Hepatocyte (in vitro differentiated cells): Measurements from ENCODE around the gene MEG3. TPM values are rescaled to one million over a fixed set of nuclear protein-coding genes. Genes with fewer than 3 reads are reported as not detected.
A peak's percentile ranks its signal among the peaks of the same experiment; 100 is the strongest.

ENCODE experiments used
- DNase-seq: peaks from one replicate; pipeline ENCODE4 v3.0.0-alpha.2; 2016; ENCODE audit warnings: low spot score
- H2AFZ ChIP-seq: fragments of 200-600 bp; sonication (generic); 2 replicates; pipeline ENCODE4 v1.6.0; 2016; ENCODE audit warnings: antibody characterized with exemption, mild to moderate bottlenecking
- H3K27ac ChIP-seq: fragments of 200-600 bp; sonication (generic); 2 replicates; pipeline ENCODE4 v1.5.1; 2016; ENCODE audit warnings: mild to moderate bottlenecking
- H3K27me3 ChIP-seq: fragments of 200-600 bp; sonication (generic); 2 replicates; pipeline ENCODE4 v1.6.1; 2016
- H3K36me3 ChIP-seq: fragments of 200-600 bp; sonication (generic); replicated peaks from 2 replicates; pipeline ENCODE4 v1.5.1; 2016; ENCODE audit warnings: low read depth; ENCODE audit not compliant: insufficient read depth
- H3K4me1 ChIP-seq: fragments of 200-600 bp; sonication (generic); 2 replicates; pipeline ENCODE4 v1.5.1; 2016; ENCODE audit warnings: mild to moderate bottlenecking, moderate library complexity; ENCODE audit not compliant: insufficient read depth
- H3K4me2 ChIP-seq: fragments of 200-600 bp; sonication (generic); 2 replicates; pipeline ENCODE4 v1.6.0; 2016
- H3K4me3 ChIP-seq: fragments of 200-600 bp; sonication (generic); 2 replicates; pipeline ENCODE4 v1.5.1; 2016; ENCODE audit warnings: mild to moderate bottlenecking
- H3K79me2 ChIP-seq: fragments of 200-600 bp; sonication (generic); 2 replicates; pipeline ENCODE4 v1.6.0; 2017; ENCODE audit warnings: mild to moderate bottlenecking
- H3K9me2 ChIP-seq: fragments of 200-600 bp; sonication (generic); replicated peaks from 2 replicates; pipeline ENCODE4 v1.6.0; 2017; ENCODE audit warnings: mild to moderate bottlenecking; ENCODE audit not compliant: insufficient read depth
- H3K9me3 ChIP-seq: fragments of 200-600 bp; sonication (generic); 2 replicates; pipeline ENCODE4 v1.5.1; 2016; ENCODE audit warnings: low read depth, mild to moderate bottlenecking
- H4K20me1 ChIP-seq: fragments of 200-600 bp; sonication (generic); 2 replicates; pipeline ENCODE4 v1.6.0; 2016; ENCODE audit warnings: mild to moderate bottlenecking; ENCODE audit not compliant: insufficient read depth, poor library complexity, severe bottlenecking
- EZH2 ChIP-seq: fragments of 200-600 bp; sonication (generic); IDR thresholded peaks from 2 replicates; pipeline ENCODE4 v1.6.1; 2016; ENCODE audit warnings: antibody characterized with exemption, mild to moderate bottlenecking, borderline replicate concordance
- EZH2phosphoT487 ChIP-seq: fragments of 200-600 bp; sonication (generic); IDR thresholded peaks from one replicate; pipeline ENCODE4 v1.6.1; 2018; ENCODE audit warnings: antibody characterized with exemption, mild to moderate bottlenecking, low read depth, moderate library complexity; ENCODE audit not compliant: unreplicated experiment, severe bottlenecking
- WGBS: methylation state at CpG from one replicate; pipeline ENCODE4 v1.1.6; 2016; ENCODE audit warnings: low lambda C conversion rate; ENCODE audit errors: missing lambda C conversion rate; 5-methylcytosine and 5-hydroxymethylcytosine counted together
- polyA plus RNA-seq: library from polyadenylated mRNA; unstranded; fragments of >200 nt; fragmentation: Nextera tagmentation; extraction: Ambion mirVana; gene quantifications from 2 replicates; pipeline ENCODE4 v1.2.1, GENCODE V29; 2016
- total RNA-seq: library from RNA; depleted of rRNA; stranded (reverse); fragments of >200 nt; gene quantifications from 2 replicates; pipeline ENCODE4 v1.2.3, GENCODE V29; 2014
- TF ChIP-seq, protein P1 (sequence below): fragments of 200-600 bp; sonication (generic); IDR thresholded peaks from 2 replicates; pipeline ENCODE4 v1.5.1; 2016; ENCODE audit warnings: antibody characterized with exemption, mild to moderate bottlenecking; ENCODE audit not compliant: poor library complexity

MEG3 gene
- total and polyA plus RNA-seq, 2 experiments from 2014 or later, result not detected

DNA sequence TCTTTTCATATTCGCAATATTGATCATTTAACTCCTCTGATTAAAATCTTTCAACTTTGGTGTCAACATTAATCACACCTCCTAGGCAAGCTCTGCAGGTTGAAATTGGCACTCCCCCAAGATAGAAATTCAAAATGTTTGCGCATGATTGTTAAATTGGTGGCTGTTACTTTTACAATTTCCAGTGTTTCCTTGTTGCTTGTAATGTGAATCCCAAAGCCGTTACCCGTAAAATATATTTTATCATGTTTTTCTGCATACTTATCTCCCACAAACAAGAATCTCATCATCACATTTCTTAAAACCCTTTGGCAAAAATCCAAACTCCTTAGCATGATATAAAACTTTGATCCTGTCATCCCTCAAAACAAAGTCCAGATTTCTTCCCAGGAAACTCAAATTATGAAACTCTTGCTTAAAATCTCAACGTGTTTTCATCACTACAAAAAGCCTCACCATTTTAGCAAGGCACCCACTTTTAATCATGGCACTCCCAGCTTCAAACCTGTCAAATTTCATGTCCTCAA lies 62.9 kb downstream of the MEG3 start:
- TF ChIP-seq EZH2phosphoT487 (no peak), EZH2 (no peak)
- TF ChIP-seq, protein P1, sequence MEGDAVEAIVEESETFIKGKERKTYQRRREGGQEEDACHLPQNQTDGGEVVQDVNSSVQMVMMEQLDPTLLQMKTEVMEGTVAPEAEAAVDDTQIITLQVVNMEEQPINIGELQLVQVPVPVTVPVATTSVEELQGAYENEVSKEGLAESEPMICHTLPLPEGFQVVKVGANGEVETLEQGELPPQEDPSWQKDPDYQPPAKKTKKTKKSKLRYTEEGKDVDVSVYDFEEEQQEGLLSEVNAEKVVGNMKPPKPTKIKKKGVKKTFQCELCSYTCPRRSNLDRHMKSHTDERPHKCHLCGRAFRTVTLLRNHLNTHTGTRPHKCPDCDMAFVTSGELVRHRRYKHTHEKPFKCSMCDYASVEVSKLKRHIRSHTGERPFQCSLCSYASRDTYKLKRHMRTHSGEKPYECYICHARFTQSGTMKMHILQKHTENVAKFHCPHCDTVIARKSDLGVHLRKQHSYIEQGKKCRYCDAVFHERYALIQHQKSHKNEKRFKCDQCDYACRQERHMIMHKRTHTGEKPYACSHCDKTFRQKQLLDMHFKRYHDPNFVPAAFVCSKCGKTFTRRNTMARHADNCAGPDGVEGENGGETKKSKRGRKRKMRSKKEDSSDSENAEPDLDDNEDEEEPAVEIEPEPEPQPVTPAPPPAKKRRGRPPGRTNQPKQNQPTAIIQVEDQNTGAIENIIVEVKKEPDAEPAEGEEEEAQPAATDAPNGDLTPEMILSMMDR, result no peak
- DNase-seq, result no peak
- Histone ChIP-seq H3K36me3 (no peaks in the 10 kb centered on the region), H3K27ac (peak overlapping the region; percentile 44), H4K20me1 (no peaks in the 10 kb centered on the region), H3K79me2 (no peaks in the 10 kb centered on the region), H3K9me2 (no peaks in the 10 kb centered on the region), H3K4me1 (peaks cover 29% of the 10 kb centered on the region), H2AFZ (no peak overlapping the region), H3K9me3 (no peaks in the 10 kb centered on the region), H3K27me3 (no peaks in the 10 kb centered on the region), H3K4me3 (no peak overlapping the region), H3K4me2 (peak overlapping the region; percentile 32)
- 57% methylated on average over 5 of the region's 5 CpGs for WGBS

DNA sequence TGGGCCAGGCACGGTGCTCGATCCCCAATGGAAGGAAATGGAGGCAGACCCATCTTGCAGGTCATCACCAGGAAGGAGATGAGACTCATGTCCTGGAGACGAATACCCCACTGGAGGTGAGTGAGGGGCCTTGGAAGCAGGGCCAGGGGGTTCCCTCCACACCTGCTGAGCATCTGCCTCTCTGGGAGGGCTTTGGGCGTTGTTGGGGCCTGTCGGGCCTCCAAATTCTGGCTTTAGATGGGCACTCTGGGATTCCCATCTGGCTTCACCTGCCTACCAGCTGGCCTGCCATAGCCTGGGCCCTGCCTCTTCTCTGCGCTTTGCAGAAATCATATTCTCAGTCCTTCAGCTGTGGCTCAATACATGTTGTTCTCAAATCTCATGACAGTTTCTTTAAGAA lies 63.7 kb downstream of the MEG3 start:
- Histone ChIP-seq H3K79me2 (no peaks in the 10 kb centered on the region), H2AFZ (no peak overlapping the region), H4K20me1 (no peaks in the 10 kb centered on the region), H3K4me3 (no peak overlapping the region), H3K9me2 (no peaks in the 10 kb centered on the region), H3K4me2 (no peak overlapping the region), H3K27me3 (no peaks in the 10 kb centered on the region), H3K4me1 (peaks cover 29% of the 10 kb centered on the region), H3K36me3 (no peaks in the 10 kb centered on the region), H3K27ac (peak overlapping the region; percentile 44), H3K9me3 (no peaks in the 10 kb centered on the region)
- 97% methylated on average over 6 of the region's 6 CpGs for WGBS
- TF ChIP-seq EZH2 (no peak), EZH2phosphoT487 (no peak)
- TF ChIP-seq, protein P1, result no peak
- no peak for DNase-seq

DNA sequence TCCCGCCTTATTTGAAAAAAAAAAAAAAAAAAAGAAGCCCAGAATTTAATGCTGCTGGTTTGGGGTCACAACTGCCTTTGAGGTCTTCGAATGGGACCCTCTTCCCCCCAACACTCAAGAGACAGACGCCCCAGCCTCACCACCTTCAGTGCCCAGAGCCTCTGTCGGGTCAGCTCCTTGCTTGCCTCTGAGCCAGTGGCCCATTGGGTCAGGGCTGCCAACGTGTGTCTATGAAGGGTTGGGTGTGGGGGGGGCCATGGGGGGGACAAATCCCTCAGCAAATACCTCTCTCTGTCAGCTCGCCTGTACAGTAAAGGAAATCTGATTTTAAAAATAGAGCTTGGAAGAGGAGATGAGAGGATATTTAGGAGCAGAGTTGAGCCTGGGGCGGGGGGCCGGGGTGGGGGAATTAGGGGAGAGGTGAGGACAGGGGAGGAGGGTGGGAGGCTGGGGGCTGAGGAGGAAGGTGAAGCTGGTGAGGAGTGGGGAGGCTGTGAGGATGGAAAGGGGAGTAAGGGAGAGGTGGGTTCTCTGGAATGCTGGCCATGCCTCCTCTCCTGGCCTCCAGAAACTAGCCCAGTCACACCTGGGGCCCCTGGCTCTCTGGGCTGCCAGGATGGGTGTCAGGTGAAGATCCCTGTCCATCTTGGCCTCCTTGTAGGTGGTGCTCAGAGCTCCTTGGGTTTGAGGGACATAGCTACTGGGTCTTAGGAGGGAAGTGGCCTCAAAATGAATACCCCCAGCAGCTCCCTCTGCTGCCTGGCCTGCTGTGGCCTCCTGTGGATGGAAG lies 64.3 kb downstream of the MEG3 start:
- Histone ChIP-seq H4K20me1 (no peaks in the 10 kb centered on the region), H3K36me3 (no peaks in the 10 kb centered on the region), H3K9me3 (no peaks in the 10 kb centered on the region), H3K9me2 (no peaks in the 10 kb centered on the region), H3K27me3 (no peaks in the 10 kb centered on the region), H3K4me3 (no peak overlapping the region), H2AFZ (no peak overlapping the region), H3K27ac (no peak overlapping the region), H3K79me2 (no peaks in the 10 kb centered on the region), H3K4me1 (peaks cover 29% of the 10 kb centered on the region), H3K4me2 (no peak overlapping the region)
- TF ChIP-seq, protein P1, result no peak
- TF ChIP-seq EZH2 (no peak), EZH2phosphoT487 (no peak)
- WGBS, result 89% methylated on average over 8 of the region's 8 CpGs
- no peak for DNase-seq
